Measurements from ENCODE around the gene AFF2.

The AFF2 gene

DNA sequence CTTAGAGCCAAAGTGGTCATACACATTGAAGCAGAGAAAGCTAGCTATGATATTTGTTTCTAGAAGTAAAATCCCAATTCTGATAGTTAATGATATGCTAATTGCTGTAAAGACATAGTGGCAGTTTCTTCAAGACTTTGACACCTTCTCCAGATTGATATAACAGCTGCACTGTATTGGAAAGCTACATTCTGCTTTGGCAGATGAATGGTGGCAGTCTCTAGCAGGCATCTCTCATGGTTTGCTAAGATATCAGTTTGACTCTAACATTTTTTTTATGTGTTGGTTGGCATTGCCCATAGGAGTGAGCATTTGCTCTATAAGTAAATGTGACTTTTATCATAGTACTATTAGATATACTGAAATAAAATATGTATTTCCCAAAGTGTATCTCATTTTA lies 128.2 kb downstream of the AFF2 start:
- no peak for DNase-seq (ENCODE audit: low read depth, low spot score)
- TF ChIP-seq, protein P1, sequence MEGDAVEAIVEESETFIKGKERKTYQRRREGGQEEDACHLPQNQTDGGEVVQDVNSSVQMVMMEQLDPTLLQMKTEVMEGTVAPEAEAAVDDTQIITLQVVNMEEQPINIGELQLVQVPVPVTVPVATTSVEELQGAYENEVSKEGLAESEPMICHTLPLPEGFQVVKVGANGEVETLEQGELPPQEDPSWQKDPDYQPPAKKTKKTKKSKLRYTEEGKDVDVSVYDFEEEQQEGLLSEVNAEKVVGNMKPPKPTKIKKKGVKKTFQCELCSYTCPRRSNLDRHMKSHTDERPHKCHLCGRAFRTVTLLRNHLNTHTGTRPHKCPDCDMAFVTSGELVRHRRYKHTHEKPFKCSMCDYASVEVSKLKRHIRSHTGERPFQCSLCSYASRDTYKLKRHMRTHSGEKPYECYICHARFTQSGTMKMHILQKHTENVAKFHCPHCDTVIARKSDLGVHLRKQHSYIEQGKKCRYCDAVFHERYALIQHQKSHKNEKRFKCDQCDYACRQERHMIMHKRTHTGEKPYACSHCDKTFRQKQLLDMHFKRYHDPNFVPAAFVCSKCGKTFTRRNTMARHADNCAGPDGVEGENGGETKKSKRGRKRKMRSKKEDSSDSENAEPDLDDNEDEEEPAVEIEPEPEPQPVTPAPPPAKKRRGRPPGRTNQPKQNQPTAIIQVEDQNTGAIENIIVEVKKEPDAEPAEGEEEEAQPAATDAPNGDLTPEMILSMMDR (IDR thresholded peaks at IDR 0.05; ENCODE audit: low read depth, low read length) = no peak
- in situ Hi-C loops (cut with HindIII; ENCODE audit: low sequenced_read_pairs) = no loop called here
- no peak overlapping the region for H3K4me3 ChIP-seq (ENCODE audit: low read depth, low read length)

DNA sequence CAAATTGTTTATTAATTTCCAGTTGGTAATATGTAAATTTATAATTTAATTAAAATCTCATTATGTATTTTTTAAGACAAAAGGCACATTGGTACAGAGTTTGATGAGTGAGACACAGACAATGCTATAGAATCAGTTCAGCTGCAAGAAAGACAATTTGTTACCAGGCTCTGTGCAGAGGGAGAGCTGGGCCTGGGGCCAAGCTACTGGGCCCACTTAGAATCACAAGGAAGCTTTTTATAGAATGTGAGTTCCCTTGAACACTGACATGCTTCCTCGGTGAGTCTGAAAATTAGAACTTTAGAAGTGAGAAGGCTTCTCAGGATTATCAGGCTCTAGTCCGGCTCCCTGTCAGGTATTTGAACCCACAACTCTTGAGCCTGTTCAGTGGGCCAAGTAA lies 129.0 kb downstream of the AFF2 start:
- TF ChIP-seq, protein P1 (IDR thresholded peaks at IDR 0.05; ENCODE audit: low read depth, low read length) = no peak

DNA sequence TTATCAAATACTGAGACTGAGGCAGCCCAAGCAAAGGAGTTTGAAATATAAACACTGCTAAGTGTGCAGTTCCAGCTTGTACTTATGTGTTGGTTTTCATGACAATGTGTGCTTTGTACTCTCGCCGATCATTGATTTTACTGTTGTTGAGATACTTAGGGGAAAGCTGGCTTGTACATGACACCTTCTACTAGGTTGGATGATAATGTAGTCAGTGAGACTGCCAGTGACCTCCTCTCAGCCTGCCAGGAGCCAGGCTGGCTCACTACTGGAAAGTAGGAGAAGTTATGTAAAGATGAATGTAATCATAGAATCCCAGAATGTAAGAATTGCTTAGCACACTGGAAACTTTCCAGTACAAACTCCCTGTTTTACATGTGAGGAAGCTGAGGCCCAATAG lies 132.0 kb downstream of the AFF2 start:
- TF ChIP-seq, protein P1 (IDR thresholded peaks at IDR 0.05; ENCODE audit: low read depth, low read length) = no peak
- in situ Hi-C loops (cut with HindIII; ENCODE audit: low sequenced_read_pairs) = no loop called here
- H3K4me3 ChIP-seq (ENCODE audit: low read depth, low read length) = no peak overlapping the region
- no peak for DNase-seq (ENCODE audit: low read depth, low spot score)

More for the DNA sequence above, 129.0 kb downstream of the AFF2 start:
- no peak for DNase-seq (ENCODE audit: low read depth, low spot score)
- no peak overlapping the region for H3K4me3 ChIP-seq (ENCODE audit: low read depth, low read length)
- in situ Hi-C loops (cut with HindIII; ENCODE audit: low sequenced_read_pairs) = no loop called here

DNA sequence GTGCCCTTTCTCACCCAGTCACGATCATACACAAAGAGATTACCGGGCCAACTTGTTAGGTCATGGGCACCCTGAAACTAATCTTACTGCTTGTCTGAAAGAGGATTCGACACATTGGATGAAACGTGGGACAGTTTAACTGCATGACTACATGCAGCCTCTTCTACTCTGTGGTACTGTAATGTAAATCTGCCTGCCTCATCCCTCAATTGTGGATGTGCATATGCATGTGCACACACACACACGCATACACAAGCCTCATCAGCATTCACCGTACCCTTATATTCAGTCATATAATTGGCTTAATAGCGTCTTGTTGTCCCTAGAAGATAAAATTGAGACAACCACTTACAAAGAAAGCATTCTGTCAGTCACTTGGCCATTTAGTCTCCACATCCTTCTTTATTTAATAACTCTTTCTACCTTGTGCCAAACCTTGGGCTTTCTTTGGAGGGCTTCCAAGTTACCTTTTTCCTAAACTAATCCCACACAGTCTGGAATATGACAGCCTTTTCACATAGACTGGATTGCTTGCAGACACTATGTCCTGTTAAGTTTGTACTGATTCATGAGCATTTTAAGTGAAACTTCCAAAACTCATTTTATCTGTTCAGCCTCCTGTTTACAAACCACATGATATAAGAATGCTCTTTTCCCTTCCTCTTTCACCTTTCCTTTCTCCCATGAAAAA lies 132.9 kb downstream of the AFF2 start:
- in situ Hi-C loops (cut with HindIII; ENCODE audit: low sequenced_read_pairs) = no loop called here

DNA sequence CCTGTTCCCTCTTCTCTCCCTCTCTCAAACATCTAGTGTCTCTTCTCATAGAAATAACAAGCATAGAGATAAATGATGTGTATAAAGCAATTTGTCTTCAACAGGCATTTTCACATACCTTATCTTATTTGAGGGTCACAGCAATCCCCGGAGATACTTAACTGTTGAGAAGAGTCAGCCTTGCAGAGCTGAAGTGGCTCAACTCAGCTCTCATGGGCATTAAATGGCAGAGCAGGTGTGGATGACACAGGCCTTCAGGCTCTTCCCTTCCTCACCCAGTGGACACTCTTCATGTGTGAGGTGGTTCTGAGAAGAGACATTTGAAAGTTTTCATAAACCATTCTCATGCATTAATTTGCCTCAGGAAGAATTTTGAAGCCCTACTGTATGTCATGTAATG lies 134.2 kb downstream of the AFF2 start:
- H3K4me3 ChIP-seq (ENCODE audit: low read depth, low read length) = no peak overlapping the region
- in situ Hi-C loops (cut with HindIII; ENCODE audit: low sequenced_read_pairs) = no loop called here
- TF ChIP-seq, protein P1 (IDR thresholded peaks at IDR 0.05; ENCODE audit: low read depth, low read length) = no peak
- DNase-seq (ENCODE audit: low read depth, low spot score) = no peak

More for the DNA sequence above, 132.9 kb downstream of the AFF2 start:
- TF ChIP-seq, protein P1 (IDR thresholded peaks at IDR 0.05; ENCODE audit: low read depth, low read length) = no peak
- DNase-seq (ENCODE audit: low read depth, low spot score) = no peak
- H3K4me3 ChIP-seq (ENCODE audit: low read depth, low read length) = no peak overlapping the region

DNA sequence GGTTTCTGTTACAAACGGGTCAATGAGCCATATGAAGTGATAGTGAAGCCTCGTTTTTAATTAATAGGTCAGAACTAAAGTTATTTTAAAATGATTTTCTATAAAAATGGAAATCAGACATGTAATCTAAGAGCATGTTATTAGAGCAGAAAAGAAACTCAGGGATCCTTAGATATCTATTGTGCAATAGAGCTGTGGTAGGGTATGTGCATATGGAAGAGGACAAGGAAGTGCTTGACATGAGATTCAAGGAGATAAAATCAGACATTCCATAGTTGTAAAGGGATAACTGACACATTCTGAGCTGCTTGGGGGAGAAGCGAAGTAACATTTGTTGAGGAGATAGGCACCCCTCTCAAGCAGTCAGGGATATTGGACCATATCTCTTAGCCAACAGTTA lies 143.0 kb downstream of the AFF2 start:
- DNase-seq (ENCODE audit: low read depth, low spot score) = no peak
- H3K4me3 ChIP-seq (ENCODE audit: low read depth, low read length) = no peak overlapping the region
- TF ChIP-seq, protein P1 (IDR thresholded peaks at IDR 0.05; ENCODE audit: low read depth, low read length) = no peak
- in situ Hi-C loops (cut with HindIII; ENCODE audit: low sequenced_read_pairs) = no loop called here
